Fibroblast of the conjunctiva (primary cell): ENCODE measurements around the gene AQP2.
A peak's percentile ranks its signal among the peaks of the same experiment; 100 is the strongest.

Experiments used
- DNase-seq: peaks from one replicate; pipeline ENCODE4 v3.0.0-alpha.2; 2010; ENCODE audit warnings: low read depth

The AQP2 gene

GRCh38 chr12:49941556-49942511 lies 8.7 kb upstream of the AQP2 start:
- no peak for DNase-seq

GRCh38 chr12:49942512-49942893 lies 8.0 kb upstream of the AQP2 start:
- no peak for DNase-seq

- no peak for DNase-seq
Measured at GRCh38 chr12:49942921-49943624, 7.5 kb upstream of the AQP2 start.

- no peak for DNase-seq
Measured at GRCh38 chr12:49943625-49943960, 6.9 kb upstream of the AQP2 start.

GRCh38 chr12:49944046-49944445 lies 6.5 kb upstream of the AQP2 start:
- DNase-seq: no peak

- no peak for DNase-seq
Measured at GRCh38 chr12:49944718-49945117, 5.8 kb upstream of the AQP2 start.

GRCh38 chr12:49945394-49946080 lies 5.0 kb upstream of the AQP2 start:
- DNase-seq: peak; percentile 51

GRCh38 chr12:49946086-49946485 lies 4.5 kb upstream of the AQP2 start:
- DNase-seq: no peak

GRCh38 chr12:49946497-49946896 lies 4.0 kb upstream of the AQP2 start:
- no peak for DNase-seq

- DNase-seq: no peak
Measured at GRCh38 chr12:49947593-49948226, 2.8 kb upstream of the AQP2 start.

GRCh38 chr12:49948866-49949845 lies 1.4 kb upstream of the AQP2 start:
- DNase-seq: no peak

- DNase-seq: no peak
Measured at GRCh38 chr12:49949866-49950265, 671 bp upstream of the AQP2 start.

GRCh38 chr12:49951411-49952240 lies 1.1 kb downstream of the AQP2 start:
- DNase-seq: no peak

- DNase-seq: no peak
Measured at GRCh38 chr12:49952391-49953055, 2.0 kb downstream of the AQP2 start.

GRCh38 chr12:49953151-49953550 lies 2.6 kb downstream of the AQP2 start:
- no peak for DNase-seq

GRCh38 chr12:49953961-49954846 lies 3.7 kb downstream of the AQP2 start:
- no peak for DNase-seq

- no peak for DNase-seq
Measured at GRCh38 chr12:49954863-49955830, 4.6 kb downstream of the AQP2 start.
